Measurements from ENCODE around the gene GOLGA6L7. TPM values are rescaled to one million over a fixed set of nuclear protein-coding genes. Genes with fewer than 3 reads are reported as not detected.
"Not testable (repeated sequence)": the region's sequence is repeated elsewhere in the genome, so short reads cannot be mapped to it uniquely, and the experiment has no call there.

Gene GOLGA6L7
- total RNA-seq, 4 donors from 2014 or later = not detected

DNA sequence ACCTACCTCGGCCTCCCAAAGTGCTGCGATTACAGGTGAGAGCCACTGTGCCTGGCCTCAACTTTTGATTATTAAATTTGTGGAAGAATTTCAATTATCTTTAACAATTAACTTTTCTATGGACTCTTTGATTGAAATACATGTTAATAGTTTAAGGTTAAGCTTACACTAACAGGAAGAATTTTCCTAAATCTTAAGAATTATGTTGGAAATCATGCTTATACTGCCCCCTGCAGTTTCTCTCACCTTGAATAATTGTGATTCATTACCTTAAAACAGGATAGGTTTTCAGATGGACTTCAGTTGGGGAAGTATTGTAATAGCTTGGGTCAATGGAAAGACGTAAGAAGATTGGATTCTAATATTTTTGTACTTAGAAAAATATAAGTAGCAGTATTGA lies 54.2 kb downstream of the GOLGA6L7 start:
- H3K4me3 ChIP-seq; H3K36me3 ChIP-seq; H3K4me1 ChIP-seq; DNase-seq; H3K9me3 ChIP-seq; intact Hi-C loops (cut with DNase I; ENCODE audit: low total_unique reads); H3K27ac ChIP-seq; in situ Hi-C loops (cut with MboI; ENCODE audit: low pct_ligation_motif_present in 1 of 4, low pct_unique_long_range_greater_than_20kb in 1 of 4, low sequenced_read_pairs in 3 of 4): not testable (repeated sequence)
- 75 to 83% methylated on average over 3 of the region's 3 CpGs for WGBS, 2 donors (ENCODE audit: low coverage in 1 of 2)
- H3K27me3 ChIP-seq = peaks cover 13% of the 10 kb centered on the region
- TF ChIP-seq, protein P1, sequence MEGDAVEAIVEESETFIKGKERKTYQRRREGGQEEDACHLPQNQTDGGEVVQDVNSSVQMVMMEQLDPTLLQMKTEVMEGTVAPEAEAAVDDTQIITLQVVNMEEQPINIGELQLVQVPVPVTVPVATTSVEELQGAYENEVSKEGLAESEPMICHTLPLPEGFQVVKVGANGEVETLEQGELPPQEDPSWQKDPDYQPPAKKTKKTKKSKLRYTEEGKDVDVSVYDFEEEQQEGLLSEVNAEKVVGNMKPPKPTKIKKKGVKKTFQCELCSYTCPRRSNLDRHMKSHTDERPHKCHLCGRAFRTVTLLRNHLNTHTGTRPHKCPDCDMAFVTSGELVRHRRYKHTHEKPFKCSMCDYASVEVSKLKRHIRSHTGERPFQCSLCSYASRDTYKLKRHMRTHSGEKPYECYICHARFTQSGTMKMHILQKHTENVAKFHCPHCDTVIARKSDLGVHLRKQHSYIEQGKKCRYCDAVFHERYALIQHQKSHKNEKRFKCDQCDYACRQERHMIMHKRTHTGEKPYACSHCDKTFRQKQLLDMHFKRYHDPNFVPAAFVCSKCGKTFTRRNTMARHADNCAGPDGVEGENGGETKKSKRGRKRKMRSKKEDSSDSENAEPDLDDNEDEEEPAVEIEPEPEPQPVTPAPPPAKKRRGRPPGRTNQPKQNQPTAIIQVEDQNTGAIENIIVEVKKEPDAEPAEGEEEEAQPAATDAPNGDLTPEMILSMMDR (IDR thresholded peaks at IDR 0.05) = peak in 1 of 5 experiments; percentile 9

Other genes with a start within 250 kb of the GOLGA6L7 start
- gene GOLGA8M, start 136.2 kb downstream of the GOLGA6L7 start, total RNA-seq = under 1 TPM in 1 of 4 donors, not detected in 3; 0.41 TPM
- gene APBA2, start 37.3 kb upstream of the GOLGA6L7 start, total RNA-seq = 1 to 10 TPM; 1.6 to 8.2 (median 2.5) TPM

Measured in transverse colon (tissue), 4 donors.